Subcutaneous adipose tissue (tissue), 4 donors: ENCODE data around the gene ZSWIM9. TPM values are rescaled to one million over a fixed set of nuclear protein-coding genes. Genes with fewer than 3 reads are reported as not detected.

Experiments
- total RNA-seq, 4 donors: library from RNA; depleted of rRNA; stranded (reverse); fragments of >200 nt; gene quantifications; one replicate each; pipeline ENCODE4 v1.1.0, GENCODE V29; 2016
- TF ChIP-seq, protein P1 (sequence below): fragments of 450-650 bp; IDR thresholded peaks from one replicate; pipeline ENCODE4 v1.5.1; 2016; ENCODE audit warnings: low read depth, mild to moderate bottlenecking, control low read depth, antibody characterized with exemption, moderate library complexity

Gene ZSWIM9
- total RNA-seq = 1 to 10 TPM; 1.9 to 8.1 (median 3.0) TPM

- TF ChIP-seq, protein P1, sequence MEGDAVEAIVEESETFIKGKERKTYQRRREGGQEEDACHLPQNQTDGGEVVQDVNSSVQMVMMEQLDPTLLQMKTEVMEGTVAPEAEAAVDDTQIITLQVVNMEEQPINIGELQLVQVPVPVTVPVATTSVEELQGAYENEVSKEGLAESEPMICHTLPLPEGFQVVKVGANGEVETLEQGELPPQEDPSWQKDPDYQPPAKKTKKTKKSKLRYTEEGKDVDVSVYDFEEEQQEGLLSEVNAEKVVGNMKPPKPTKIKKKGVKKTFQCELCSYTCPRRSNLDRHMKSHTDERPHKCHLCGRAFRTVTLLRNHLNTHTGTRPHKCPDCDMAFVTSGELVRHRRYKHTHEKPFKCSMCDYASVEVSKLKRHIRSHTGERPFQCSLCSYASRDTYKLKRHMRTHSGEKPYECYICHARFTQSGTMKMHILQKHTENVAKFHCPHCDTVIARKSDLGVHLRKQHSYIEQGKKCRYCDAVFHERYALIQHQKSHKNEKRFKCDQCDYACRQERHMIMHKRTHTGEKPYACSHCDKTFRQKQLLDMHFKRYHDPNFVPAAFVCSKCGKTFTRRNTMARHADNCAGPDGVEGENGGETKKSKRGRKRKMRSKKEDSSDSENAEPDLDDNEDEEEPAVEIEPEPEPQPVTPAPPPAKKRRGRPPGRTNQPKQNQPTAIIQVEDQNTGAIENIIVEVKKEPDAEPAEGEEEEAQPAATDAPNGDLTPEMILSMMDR = no peak
These were observed at the start of gene ZSWIM9, which contains the start of gene LIG1 for GRCh38 chr19:48169939-48170803. Gene ZSWIM9 (plus strand): TSS chr19:48170680. CDS start chr19:48171803, 1,123 bp downstream. Gene LIG1 (minus strand): TSS chr19:48170344. CDS start chr19:48165566, 4,778 bp downstream.

DNA sequence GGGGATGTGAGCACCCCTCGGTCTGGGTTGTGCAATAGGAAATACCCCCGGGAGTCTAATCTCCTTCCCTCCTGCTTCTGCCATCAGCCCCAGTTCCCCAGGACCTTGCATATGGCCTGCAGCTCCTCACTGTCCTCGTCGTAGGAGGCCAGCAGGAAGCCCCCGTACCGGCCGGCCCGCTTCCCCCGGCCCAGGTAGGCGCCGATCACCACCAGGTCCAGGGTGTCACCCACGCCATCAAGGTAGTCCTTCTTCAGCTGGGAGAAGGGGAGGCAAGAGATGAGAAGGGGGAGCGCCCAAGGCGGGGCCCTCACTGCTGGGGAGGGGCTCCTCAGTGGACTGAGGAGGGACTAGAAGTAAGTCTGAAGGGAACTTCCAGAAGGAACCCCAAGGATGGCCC lies 49.4 kb upstream of the ZSWIM9 start:
- TF ChIP-seq, protein P1 = no peak

DNA sequence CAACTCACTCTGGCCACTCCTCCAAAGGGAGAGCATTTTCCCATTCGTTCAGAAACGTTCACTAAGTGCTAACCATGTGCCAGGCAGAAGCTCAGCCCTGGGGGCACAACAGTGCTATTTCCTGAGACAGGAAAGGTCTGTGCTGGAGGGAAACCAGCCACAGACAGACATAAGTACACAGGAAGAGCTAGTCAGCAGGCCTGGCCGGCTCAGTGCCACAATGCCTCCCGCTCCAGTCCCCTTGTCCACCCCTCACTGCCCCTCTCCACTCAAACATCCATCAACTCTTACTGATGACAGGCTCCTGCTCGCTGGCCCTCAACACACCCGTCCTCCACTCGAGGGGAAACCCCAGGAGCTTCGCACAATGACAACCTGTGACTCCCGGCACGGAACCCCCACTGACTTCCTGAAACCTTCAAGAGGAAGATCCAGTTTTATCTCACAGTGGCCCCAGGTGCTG lies 48.5 kb upstream of the ZSWIM9 start:
- TF ChIP-seq, protein P1 = no peak

- TF ChIP-seq, protein P1 = no peak
These were observed 48.1 kb upstream of the ZSWIM9 start for GRCh38 chr19:48122421-48122820.

DNA sequence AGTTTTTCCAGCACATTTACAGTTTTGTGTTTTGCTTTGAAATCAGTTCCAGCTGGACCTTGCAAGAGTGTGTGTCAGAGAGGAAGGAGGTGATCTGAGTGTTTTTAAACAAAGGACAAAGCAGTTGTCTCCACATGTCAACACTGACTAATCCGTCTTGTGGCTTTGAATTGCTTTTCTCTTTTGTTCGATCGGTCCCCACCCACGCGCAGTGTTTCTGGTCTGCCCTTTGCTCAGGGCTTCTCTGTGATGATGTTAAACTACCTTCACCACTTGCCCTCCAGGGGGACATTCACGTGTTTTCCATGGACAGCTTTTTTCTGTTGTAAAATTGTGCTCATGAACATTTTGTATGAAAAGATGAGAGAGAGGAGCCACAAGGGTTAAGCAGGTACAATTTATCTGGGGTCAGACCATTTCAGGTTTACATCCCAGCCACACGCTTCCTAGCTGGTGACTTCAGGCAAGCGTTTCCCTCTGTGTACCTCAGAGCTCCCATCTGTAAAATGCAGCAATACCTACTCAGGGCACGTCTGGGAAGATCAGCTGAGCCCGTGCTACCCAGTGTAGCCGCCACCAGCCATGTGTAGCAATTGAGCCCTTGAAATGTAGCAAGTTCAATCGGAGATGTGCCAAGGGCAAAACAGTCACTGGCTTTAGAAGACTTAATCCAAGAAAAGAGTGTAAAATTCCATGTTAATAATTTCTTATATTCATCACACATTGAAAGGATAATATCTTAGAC lies 46.4 kb upstream of the ZSWIM9 start:
- TF ChIP-seq, protein P1 = no peak

DNA sequence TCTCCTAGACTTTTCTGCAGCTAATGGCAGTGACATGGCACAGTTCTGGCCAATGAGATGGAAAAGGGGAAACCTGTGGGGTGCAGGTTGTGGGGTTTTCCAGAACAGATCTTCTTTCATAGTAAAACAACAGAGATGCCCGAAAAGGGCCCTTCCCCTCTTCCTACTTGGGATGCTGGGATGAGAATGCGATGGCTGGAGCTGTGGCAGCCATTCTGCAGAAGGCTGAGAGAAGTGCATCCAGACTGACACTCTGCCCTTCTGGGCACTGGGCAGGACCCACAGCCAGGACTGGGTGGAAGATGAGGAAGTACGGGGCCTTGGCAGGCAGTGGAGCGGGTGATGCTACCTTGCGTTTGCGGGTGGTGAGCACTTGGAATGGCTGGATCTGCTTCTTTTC lies 42.9 kb upstream of the ZSWIM9 start:
- TF ChIP-seq, protein P1 = no peak

GRCh38 chr19:48133094-48133493 lies 37.4 kb upstream of the ZSWIM9 start:
- TF ChIP-seq, protein P1 = no peak
